Measurements from ENCODE around the gene GAK. TPM values are rescaled to one million over a fixed set of nuclear protein-coding genes. Genes with fewer than 3 reads are reported as not detected.

The GAK gene
- total RNA-seq, 1 donor from 2014 or later: 27.6 TPM

DNA sequence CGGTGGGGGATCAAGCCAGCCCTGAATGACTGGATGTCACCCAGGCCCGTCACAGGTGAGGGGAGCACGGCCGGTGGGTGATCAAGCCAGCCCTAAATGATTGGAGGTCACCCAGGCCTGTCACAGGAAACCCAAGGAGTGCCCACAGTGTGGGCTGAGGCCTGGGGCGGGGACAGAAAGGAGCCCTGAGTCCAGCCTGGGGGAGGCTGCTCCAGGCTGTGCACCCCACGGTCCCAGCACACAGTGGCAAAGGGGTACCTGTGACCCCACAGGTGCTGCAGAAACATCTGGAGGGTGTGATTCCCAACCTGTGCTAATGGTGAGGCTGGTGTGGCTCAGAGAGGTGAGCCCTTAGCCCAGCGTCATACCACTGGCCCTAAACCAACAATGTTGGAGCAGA lies 100.0 kb downstream of the GAK start:
- no peak overlapping the region for H2AFZ ChIP-seq (replicated peaks)
- H3K36me3 ChIP-seq: no peaks in the 10 kb centered on the region
- H4K20me1 ChIP-seq (ENCODE audit: low read depth): peaks cover 15% of the 10 kb centered on the region
- Mint-ChIP-seq H3K4me1 (no peaks in the 10 kb centered on the region), H3K4me3 (no peak overlapping the region), H3K9me3 (no peaks in the 10 kb centered on the region), H3K27ac (no peak overlapping the region), H3K27me3 (ENCODE audit: insufficient read depth, low read depth) (peaks cover 11% of the 10 kb centered on the region), H3K36me3 (no peaks in the 10 kb centered on the region)
- H3K79me2 ChIP-seq (ENCODE audit: low read depth): no peaks in the 10 kb centered on the region
- DNase-seq (ENCODE audit: low spot score): no peak
- H3K4me1 ChIP-seq: no peaks in the 10 kb centered on the region
- H3F3A ChIP-seq (ENCODE audit: low read depth): peaks cover 3% of the 10 kb centered on the region
- no peaks in the 10 kb centered on the region for H3K9me3 ChIP-seq (ENCODE audit: low read depth)
- no peak overlapping the region for H3K9ac ChIP-seq
- no peak overlapping the region for H3K27ac ChIP-seq
- no peak overlapping the region for H3K4me2 ChIP-seq
- no peak overlapping the region for H3K4me3 ChIP-seq
- peaks cover 38% of the 10 kb centered on the region for H3K27me3 ChIP-seq
- TF ChIP-seq CTCF (IDR thresholded peaks at IDR 0.05) (no peak), EZH2phosphoT487 (IDR thresholded peaks at IDR 0.05) (no peak), EZH2 (IDR thresholded peaks at IDR 0.05) (no peak)

- H3K27ac ChIP-seq: no peak overlapping the region
- H2AFZ ChIP-seq (replicated peaks): no peak overlapping the region
- H3F3A ChIP-seq (ENCODE audit: low read depth): peaks cover 3% of the 10 kb centered on the region
- Mint-ChIP-seq H3K9me3 (no peaks in the 10 kb centered on the region), H3K4me3 (no peak overlapping the region), H3K4me1 (no peaks in the 10 kb centered on the region), H3K27ac (no peak overlapping the region), H3K27me3 (ENCODE audit: insufficient read depth, low read depth) (peaks cover 13% of the 10 kb centered on the region), H3K36me3 (no peaks in the 10 kb centered on the region)
- H3K9ac ChIP-seq: no peak overlapping the region
- TF ChIP-seq CTCF (IDR thresholded peaks at IDR 0.05): no peak
- no peak for TF ChIP-seq EZH2phosphoT487 (IDR thresholded peaks at IDR 0.05)
- no peak for TF ChIP-seq EZH2 (IDR thresholded peaks at IDR 0.05)
- DNase-seq (ENCODE audit: low spot score): no peak
- peaks cover 21% of the 10 kb centered on the region for H4K20me1 ChIP-seq (ENCODE audit: low read depth)
- H3K4me2 ChIP-seq: no peak overlapping the region
- H3K4me3 ChIP-seq: no peak overlapping the region
- H3K4me1 ChIP-seq: peaks cover 7% of the 10 kb centered on the region
- no peaks in the 10 kb centered on the region for H3K79me2 ChIP-seq (ENCODE audit: low read depth)
- no peaks in the 10 kb centered on the region for H3K36me3 ChIP-seq
- H3K9me3 ChIP-seq (ENCODE audit: low read depth): no peaks in the 10 kb centered on the region
- peaks cover 45% of the 10 kb centered on the region for H3K27me3 ChIP-seq
These were observed 100.7 kb downstream of the GAK start for GRCh38 chr4:831483-831805.

GRCh38 chr4:830601-831482 lies 101.3 kb downstream of the GAK start:
- no peaks in the 10 kb centered on the region for H3K4me1 Mint-ChIP-seq
- no peak for TF ChIP-seq CTCF (IDR thresholded peaks at IDR 0.05)
- no peak for TF ChIP-seq EZH2phosphoT487 (IDR thresholded peaks at IDR 0.05)
- TF ChIP-seq EZH2 (IDR thresholded peaks at IDR 0.05): no peak
- H3K4me2 ChIP-seq: no peak overlapping the region
- no peak overlapping the region for H3K4me3 ChIP-seq
- H3K9me3 Mint-ChIP-seq: no peaks in the 10 kb centered on the region
- peaks cover 13% of the 10 kb centered on the region for H3K27me3 Mint-ChIP-seq (ENCODE audit: insufficient read depth, low read depth)
- H3K27me3 ChIP-seq: peaks cover 48% of the 10 kb centered on the region
- H3K36me3 Mint-ChIP-seq: no peaks in the 10 kb centered on the region
- no peaks in the 10 kb centered on the region for H3K36me3 ChIP-seq
- peaks cover 7% of the 10 kb centered on the region for H3K4me1 ChIP-seq
- no peaks in the 10 kb centered on the region for H3K9me3 ChIP-seq (ENCODE audit: low read depth)
- H2AFZ ChIP-seq (replicated peaks): no peak overlapping the region
- H3F3A ChIP-seq (ENCODE audit: low read depth): peaks cover 3% of the 10 kb centered on the region
- H4K20me1 ChIP-seq (ENCODE audit: low read depth): peaks cover 22% of the 10 kb centered on the region
- no peak overlapping the region for H3K27ac ChIP-seq
- no peak overlapping the region for H3K4me3 Mint-ChIP-seq
- DNase-seq (ENCODE audit: low spot score): no peak
- no peak overlapping the region for H3K27ac Mint-ChIP-seq
- no peak overlapping the region for H3K9ac ChIP-seq
- H3K79me2 ChIP-seq (ENCODE audit: low read depth): no peaks in the 10 kb centered on the region
